OCI-LY1 (cell line): ENCODE results near the gene CRYL1.

ENCODE experiments used
- EZH2 ChIP-seq: fragments of 200-600 bp; sonication (generic), shearing (Covaris generic); IDR thresholded peaks from 2 replicates; pipeline ENCODE4 v1.8.0; 2017; ENCODE audit warnings: borderline replicate concordance, mixed run types, mild to moderate bottlenecking, antibody characterized with exemption, low read length, moderate library complexity, mixed read lengths
- TF ChIP-seq, protein P1 (sequence below): fragments of 200-600 bp; sonication (generic), shearing (Covaris generic); IDR thresholded peaks from 2 replicates; pipeline ENCODE4 v1.5.1; 2017; ENCODE audit warnings: mild to moderate bottlenecking, antibody characterized with exemption, low read length, moderate library complexity, mixed read lengths

DNA sequence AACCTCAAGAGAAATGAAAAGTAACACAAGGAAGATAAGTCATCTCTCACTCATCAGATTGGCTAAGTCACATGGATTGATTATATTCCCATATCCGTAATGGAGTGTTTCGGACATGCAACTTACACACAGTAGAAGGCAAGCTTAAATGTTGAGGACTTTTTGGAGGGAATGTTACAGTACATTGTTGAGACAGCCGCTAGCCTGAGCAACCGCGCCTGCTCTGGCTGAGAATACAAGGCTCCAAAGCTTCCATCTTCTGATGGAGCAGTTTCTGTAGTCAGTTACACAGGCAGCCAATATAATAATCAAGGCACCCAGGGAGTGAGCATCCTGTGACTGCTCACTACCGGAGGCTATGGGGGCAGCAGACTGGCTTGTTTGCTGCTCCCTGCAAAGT is 1.0 kb upstream of the CRYL1 start:
- TF ChIP-seq, protein P1, sequence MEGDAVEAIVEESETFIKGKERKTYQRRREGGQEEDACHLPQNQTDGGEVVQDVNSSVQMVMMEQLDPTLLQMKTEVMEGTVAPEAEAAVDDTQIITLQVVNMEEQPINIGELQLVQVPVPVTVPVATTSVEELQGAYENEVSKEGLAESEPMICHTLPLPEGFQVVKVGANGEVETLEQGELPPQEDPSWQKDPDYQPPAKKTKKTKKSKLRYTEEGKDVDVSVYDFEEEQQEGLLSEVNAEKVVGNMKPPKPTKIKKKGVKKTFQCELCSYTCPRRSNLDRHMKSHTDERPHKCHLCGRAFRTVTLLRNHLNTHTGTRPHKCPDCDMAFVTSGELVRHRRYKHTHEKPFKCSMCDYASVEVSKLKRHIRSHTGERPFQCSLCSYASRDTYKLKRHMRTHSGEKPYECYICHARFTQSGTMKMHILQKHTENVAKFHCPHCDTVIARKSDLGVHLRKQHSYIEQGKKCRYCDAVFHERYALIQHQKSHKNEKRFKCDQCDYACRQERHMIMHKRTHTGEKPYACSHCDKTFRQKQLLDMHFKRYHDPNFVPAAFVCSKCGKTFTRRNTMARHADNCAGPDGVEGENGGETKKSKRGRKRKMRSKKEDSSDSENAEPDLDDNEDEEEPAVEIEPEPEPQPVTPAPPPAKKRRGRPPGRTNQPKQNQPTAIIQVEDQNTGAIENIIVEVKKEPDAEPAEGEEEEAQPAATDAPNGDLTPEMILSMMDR: no peak
- TF ChIP-seq EZH2: no peak
